T-helper 2 cell (primary cell): ENCODE results near the gene ADAM15.

Source experiments
- DNase-seq, 5 experiments: peaks; one replicate each; pipeline versions ENCODE4 v3.0.0 to v3.0.0-alpha.2; 2012 to 2022

ADAM15 gene

GRCh38 chr1:155052439-155053395 lies 1.6 kb downstream of the ADAM15 start:
- DNase-seq: peak in 1 of 5 experiments; percentile 41

GRCh38 chr1:155053531-155054105 lies 2.5 kb downstream of the ADAM15 start:
- no peak for DNase-seq

- DNase-seq: no peak
Observed at GRCh38 chr1:155057104-155057503, 6.0 kb downstream of the ADAM15 start.

GRCh38 chr1:155057788-155058211 lies 6.7 kb downstream of the ADAM15 start:
- no peak for DNase-seq

- DNase-seq: no peak
Observed at GRCh38 chr1:155060736-155061135, 9.6 kb downstream of the ADAM15 start.

- peak; percentile 84 to 95 (median 91) for DNase-seq
Observed at GRCh38 chr1:155061381-155062150, 10.4 kb downstream of the ADAM15 start.

- no peak for DNase-seq
Observed at GRCh38 chr1:155062151-155062686, 11.1 kb downstream of the ADAM15 start.

- DNase-seq: peak in 3 of 5 experiments; percentile 60 to 77 (median 67)
Observed at GRCh38 chr1:155062702-155063411, 11.7 kb downstream of the ADAM15 start.

- DNase-seq: peak; percentile 61 to 92 (median 74)
Observed at GRCh38 chr1:155063550-155064110, 12.5 kb downstream of the ADAM15 start, which contains the start of gene EFNA4. EFNA4 (plus strand) TSS chr1:155063740; CDS start chr1:155063824, 84 bp downstream.

- DNase-seq: peak in 1 of 5 experiments; percentile 37
Observed at GRCh38 chr1:155064111-155064831, 13.2 kb downstream of the ADAM15 start.

GRCh38 chr1:155064832-155065429 lies 13.8 kb downstream of the ADAM15 start:
- DNase-seq: no peak

- no peak for DNase-seq
Observed at GRCh38 chr1:155066777-155067176, 15.7 kb downstream of the ADAM15 start.

- DNase-seq: no peak
Observed at GRCh38 chr1:155068599-155068998, 17.5 kb downstream of the ADAM15 start.

GRCh38 chr1:155069551-155070157 lies 18.5 kb downstream of the ADAM15 start:
- DNase-seq: no peak

GRCh38 chr1:155070158-155070621 lies 19.1 kb downstream of the ADAM15 start:
- no peak for DNase-seq

- peak; percentile 50 to 87 (median 69) for DNase-seq
Observed at GRCh38 chr1:155070721-155071569, 19.8 kb downstream of the ADAM15 start.

GRCh38 chr1:155071701-155072100 lies 20.6 kb downstream of the ADAM15 start:
- DNase-seq: no peak

- DNase-seq: no peak
Observed at GRCh38 chr1:155072531-155073289, 21.6 kb downstream of the ADAM15 start.
